IMR-90 (cell line): ENCODE data around the gene ARPIN. TPM values are rescaled to one million over a fixed set of nuclear protein-coding genes. Genes with fewer than 3 reads are reported as not detected.

Experiments used
- ATAC-seq: fragments of 200-7000 bp; cut with Tn5 transposase; 2 replicates; pipeline ENCODE4 v1.9.1; 2020; ENCODE audit warnings: low read depth, mild to moderate bottlenecking, moderate library complexity
- BruUV-seq: library from RNA; stranded (reverse); fragments of 400-500 nt; replicated peaks from 2 replicates; lab custom pipeline; 2021; lab: Mats Ljungman, UMichigan
- CTCF ChIA-PET: fragments of 300-600 bp; formaldehyde crosslinking; extraction: SDS; loops from one replicate; lab custom pipeline; 2021; ENCODE audit warnings: antibody characterized with exemption; lab: Yijun Ruan, JAX
- POLR2A ChIA-PET: fragments of 300-600 bp; sonication (Branson Sonifier 250); formaldehyde crosslinking; loops from one replicate; lab custom pipeline; 2022; ENCODE audit warnings: antibody characterized with exemption; ENCODE audit not compliant: unreplicated experiment; lab: Charles Lee
- DNase-seq: peaks from one replicate; pipeline ENCODE4 v3.0.0; 2013
- H2AFZ ChIP-seq: replicated peaks from 2 replicates; pipeline ENCODE3; 2013; ENCODE audit warnings: low read length, mild to moderate bottlenecking; ENCODE audit not compliant: poor library complexity
- H2AK5ac ChIP-seq: 2 replicates; pipeline ENCODE4 v1.6.1; 2013; ENCODE audit warnings: low read depth, low read length, inconsistent platforms
- H2AK9ac ChIP-seq: replicated peaks from 2 replicates; pipeline ENCODE3; 2013; ENCODE audit warnings: mild to moderate bottlenecking, low read depth, low read length, moderate library complexity; ENCODE audit not compliant: poor library complexity
- H2BK120ac ChIP-seq: 2 replicates; pipeline ENCODE4 v1.6.1; 2013; ENCODE audit warnings: low read depth, low read length, inconsistent platforms
- H2BK15ac ChIP-seq: 3 replicates; pipeline ENCODE4 v1.6.1; 2013; ENCODE audit warnings: low read depth, low read length, inconsistent platforms
- H2BK20ac ChIP-seq: 2 replicates; pipeline ENCODE4 v1.6.1; 2013; ENCODE audit warnings: low read depth, mild to moderate bottlenecking, inconsistent platforms, low read length, moderate library complexity
- H2BK5ac ChIP-seq: 2 replicates; pipeline ENCODE4 v1.6.1; 2013; ENCODE audit warnings: mild to moderate bottlenecking, low read depth, low read length, inconsistent platforms; ENCODE audit not compliant: poor library complexity, severe bottlenecking
- H3K14ac ChIP-seq: replicated peaks from 2 replicates; pipeline ENCODE4 v1.6.1; 2013; ENCODE audit warnings: low read depth, low read length, inconsistent platforms
- H3K18ac ChIP-seq: 2 replicates; pipeline ENCODE4 v1.6.1; 2013; ENCODE audit warnings: low read depth, low read length, control low read depth
- H3K23ac ChIP-seq: 2 replicates; pipeline ENCODE4 v1.6.1; 2013; ENCODE audit warnings: low read depth, low read length, inconsistent platforms
- H3K27ac ChIP-seq: 2 replicates; pipeline ENCODE4 v1.5.1; 2013; ENCODE audit warnings: mild to moderate bottlenecking, control low read depth, low read length; ENCODE audit not compliant: insufficient read depth
- H3K27me3 ChIP-seq: 2 replicates; pipeline ENCODE4 v1.6.1; 2013; ENCODE audit warnings: low read length; ENCODE audit not compliant: control insufficient read depth, insufficient read depth
- H3K36me3 ChIP-seq: 2 replicates; pipeline ENCODE4 v1.6.1; 2013; ENCODE audit warnings: low read length, mixed read lengths; ENCODE audit not compliant: control insufficient read depth, insufficient read depth
- H3K4ac ChIP-seq: 2 replicates; pipeline ENCODE4 v1.6.1; 2013; ENCODE audit warnings: low read depth, low read length, inconsistent platforms
- H3K4me1 ChIP-seq: 2 replicates; pipeline ENCODE4 v1.6.1; 2013; ENCODE audit warnings: low read length, mixed read lengths; ENCODE audit not compliant: control insufficient read depth, insufficient read depth
- H3K4me2 ChIP-seq: 2 replicates; pipeline ENCODE4 v1.6.1; 2013; ENCODE audit warnings: low read depth, mild to moderate bottlenecking, control low read depth, low read length, moderate library complexity
- H3K4me3 ChIP-seq: 2 replicates; pipeline ENCODE4 v1.5.1; 2013; ENCODE audit warnings: low read depth, mild to moderate bottlenecking, control low read depth, low read length, moderate library complexity; ENCODE audit not compliant: insufficient read depth
- H3K56ac ChIP-seq: 2 replicates; pipeline ENCODE4 v1.6.1; 2013; ENCODE audit warnings: low read length, inconsistent platforms; ENCODE audit not compliant: insufficient read depth; ENCODE audit errors: extremely low read depth
- H3K79me1 ChIP-seq, 2 experiments: 2 replicates each; pipeline ENCODE4 v1.6.1; 2013; ENCODE audit warnings: low read length in 2 of 2, inconsistent platforms in 1 of 2, low read depth in 1 of 2
- H3K9ac ChIP-seq: 2 replicates; pipeline ENCODE4 v1.6.1; 2013; ENCODE audit warnings: low read depth, low read length, control low read depth
- H3K9me1 ChIP-seq: 2 replicates; pipeline ENCODE4 v1.6.1; 2013; ENCODE audit warnings: low read length, inconsistent platforms; ENCODE audit not compliant: insufficient read depth
- H3K9me3 ChIP-seq: 2 replicates; pipeline ENCODE4 v1.6.1; 2013; ENCODE audit warnings: low read length; ENCODE audit not compliant: control insufficient read depth, insufficient read depth
- H4K20me1 ChIP-seq: 2 replicates; pipeline ENCODE4 v1.6.1; 2013; ENCODE audit warnings: low read length, inconsistent platforms; ENCODE audit not compliant: insufficient read depth
- H4K5ac ChIP-seq: 2 replicates; pipeline ENCODE4 v1.6.1; 2013; ENCODE audit warnings: mild to moderate bottlenecking, low read depth, low read length, control low read depth
- H4K8ac ChIP-seq, 2 experiments: 2 replicates each; pipeline ENCODE4 v1.6.1; 2013; ENCODE audit warnings: low read depth in 2 of 2, low read length in 2 of 2, control low read depth in 1 of 2, inconsistent platforms in 1 of 2
- H4K91ac ChIP-seq: 2 replicates; pipeline ENCODE4 v1.6.1; 2013; ENCODE audit warnings: low read depth, low read length, inconsistent platforms; ENCODE audit not compliant: insufficient read depth
- BHLHE40 ChIP-seq: fragments of 150-350 bp; IDR thresholded peaks from 2 replicates; pipeline ENCODE4 v1.6.1; 2016; ENCODE audit warnings: mild to moderate bottlenecking, low read depth, low read length
- CEBPB ChIP-seq: IDR thresholded peaks from 2 replicates; pipeline ENCODE4 v1.6.1; 2012; ENCODE audit warnings: low read depth, low read length, improper control_type of control experiment
- CHD1 ChIP-seq: IDR thresholded peaks from 2 replicates; pipeline ENCODE4 v1.6.1; 2012; ENCODE audit warnings: low read depth, low read length, improper control_type of control experiment
- FOS ChIP-seq: fragments of 150-350 bp; IDR thresholded peaks from 2 replicates; pipeline ENCODE4 v1.6.1; 2016; ENCODE audit warnings: low read depth, low read length
- MAFK ChIP-seq: IDR thresholded peaks from 2 replicates; pipeline ENCODE4 v1.6.1; 2012; ENCODE audit warnings: low read depth, low read length, improper control_type of control experiment
- MAZ ChIP-seq: IDR thresholded peaks from 2 replicates; pipeline ENCODE4 v1.6.1; 2012; ENCODE audit warnings: low read depth, mild to moderate bottlenecking, low read length, improper control_type of control experiment, moderate library complexity, borderline replicate concordance
- MXI1 ChIP-seq: IDR thresholded peaks from 2 replicates; pipeline ENCODE4 v1.6.1; 2012; ENCODE audit warnings: low read depth, mild to moderate bottlenecking, low read length, moderate library complexity, borderline replicate concordance
- NFE2L2 ChIP-seq: fragments of 150-350 bp; IDR thresholded peaks from 2 replicates; pipeline ENCODE4 v1.6.1; 2016; ENCODE audit warnings: low read depth, mild to moderate bottlenecking, low read length
- POLR2A ChIP-seq: IDR thresholded peaks from 2 replicates; pipeline ENCODE4 v1.6.1; 2012; ENCODE audit warnings: mild to moderate bottlenecking, low read depth, low read length
- RCOR1 ChIP-seq: IDR thresholded peaks from 2 replicates; pipeline ENCODE4 v1.6.1; 2012; ENCODE audit warnings: mild to moderate bottlenecking, low read length, improper control_type of control experiment; ENCODE audit not compliant: insufficient replicate concordance
- RFX5 ChIP-seq: IDR thresholded peaks from 2 replicates; pipeline ENCODE4 v1.8.0; 2012; ENCODE audit warnings: low read depth, mild to moderate bottlenecking, low read length, moderate library complexity
- SMC3 ChIP-seq: fragments of 150-350 bp; IDR thresholded peaks from 2 replicates; pipeline ENCODE4 v1.6.1; 2016; ENCODE audit warnings: low read depth, mild to moderate bottlenecking, antibody characterized with exemption, low read length, moderate library complexity
- whole genome bisulfite sequencing, 2 experiments: methylation state at CpG; one replicate each; pipeline versions ENCODE4 v1.1.5 to v1.1.7; 2013; ENCODE audit warnings: missing lambda C conversion rate in 2 of 2; ENCODE audit not compliant: insufficient read length in 1 of 2; ENCODE audit errors: extremely low coverage in 2 of 2; 5-methylcytosine and 5-hydroxymethylcytosine counted together
- dilution Hi-C: fragments of 300-500 bp; cut with HindIII; formaldehyde crosslinking; loops from one replicate; pipeline ENCODE4 v1.14.3; 2018; ENCODE audit warnings: low sequenced_read_pairs; ENCODE audit not compliant: unreplicated experiment
- in situ Hi-C: fragments of 300-500 bp; cut with MboI; formaldehyde crosslinking; loops from 3 replicates; pipeline ENCODE4 v1.14.3; 2019; ENCODE audit warnings: low sequenced_read_pairs, inconsistent platforms, mixed read lengths
- intact Hi-C: fragments of 100-400 bp; cut with micrococcal nuclease; formaldehyde crosslinking; loops from 2 replicates; pipeline ENCODE4 v1.10.0; 2022
- polyA plus RNA-seq, 3 experiments: library from polyadenylated mRNA; depleted of rRNA; stranded (reverse); fragments of >200 nt; gene quantifications; 2 replicates each; pipeline ENCODE4 v1.2.3, GENCODE V29; 2012; ENCODE audit warnings: low replicate concordance in 1 of 3
- total RNA-seq: library from RNA; depleted of rRNA; stranded (reverse); fragments of >200 nt; gene quantifications from 2 replicates; pipeline ENCODE4 v1.2.3, GENCODE V29; 2012
- TF ChIP-seq, protein P1 (sequence below): conservative IDR thresholded peaks from 2 replicates; pipeline ENCODE4 v1.5.1; 2012; ENCODE audit warnings: mild to moderate bottlenecking, low read depth, low read length, improper control_type of control experiment
- TF ChIP-seq, protein P2 (sequence below): fragments of 150-350 bp; IDR thresholded peaks from 2 replicates; pipeline ENCODE4 v1.6.1; 2016; ENCODE audit warnings: low read depth, mild to moderate bottlenecking, low read length, moderate library complexity, borderline replicate concordance
- TF ChIP-seq, protein P3 (sequence below): fragments of 150-350 bp; IDR thresholded peaks from 2 replicates; pipeline ENCODE4 v1.6.1; 2017; ENCODE audit warnings: mild to moderate bottlenecking, antibody characterized with exemption, low read length, low read depth

Gene ARPIN
- total and polyA plus RNA-seq, 2 of the 4 experiments (the other 2 are of a cell fraction): 3.9 to 8.8 TPM

DNA sequence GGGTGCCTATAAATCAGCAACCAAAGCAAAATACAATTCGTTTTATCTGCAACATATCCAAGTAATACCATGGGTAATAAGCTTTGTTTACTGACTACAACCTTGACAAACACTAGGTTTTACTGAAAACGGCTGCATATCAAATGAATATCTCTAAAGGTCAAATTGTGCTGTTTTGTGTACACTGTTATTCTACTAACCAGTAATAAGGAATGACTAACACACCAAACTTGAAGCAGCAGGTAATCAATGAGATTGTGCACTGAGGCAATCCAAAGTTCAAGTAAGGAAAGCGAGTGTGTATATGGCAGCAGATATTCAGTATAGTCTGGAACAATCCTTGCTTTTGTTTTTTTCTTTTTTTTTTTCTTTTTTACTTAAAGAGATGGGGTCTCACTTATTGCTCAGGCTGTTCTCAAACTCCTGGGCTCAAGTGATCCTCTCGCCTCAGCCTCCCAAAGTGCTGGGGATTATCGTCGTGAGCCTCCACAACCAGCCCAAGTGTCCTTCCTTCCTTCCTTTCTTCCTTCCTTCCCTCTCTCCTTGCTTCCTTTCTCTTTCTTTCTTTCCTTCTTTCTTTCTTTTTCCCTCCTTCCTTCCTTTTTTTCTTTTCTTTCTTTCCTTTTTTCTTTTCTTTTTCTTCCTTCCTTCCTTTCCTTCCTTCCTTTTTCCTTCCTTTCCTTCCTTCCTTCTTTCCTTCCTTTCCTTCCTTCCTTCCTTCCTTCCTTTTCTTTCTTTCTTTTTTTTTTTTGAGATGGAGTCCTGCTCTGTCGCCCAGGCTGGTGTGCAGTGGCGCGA, 53.9 kb downstream of the ARPIN start:
- no CpG with 5 or more reads among the region's 9 CpGs for WGBS, 2 experiments
- H2BK20ac ChIP-seq: no peak overlapping the region
- dilution Hi-C loops: loop anchor here (25.0 kb wide), 1 partner anchor 97 kb away; the partner anchor contains the start of gene MESP1
- H2AK5ac ChIP-seq: no peak overlapping the region
- H3K4ac ChIP-seq: no peak overlapping the region
- intact Hi-C loops: no loop called here
- no peaks in the 10 kb centered on the region for H3K27me3 ChIP-seq
- H4K20me1 ChIP-seq: no peaks in the 10 kb centered on the region
- H3K23ac ChIP-seq: no peak overlapping the region
- no peak overlapping the region for H3K27ac ChIP-seq
- H2BK120ac ChIP-seq: no peak overlapping the region
- no peaks in the 10 kb centered on the region for H3K9me3 ChIP-seq
- no peak overlapping the region for H2BK5ac ChIP-seq
- H3K9ac ChIP-seq: no peak overlapping the region
- no peak for TF ChIP-seq FOS
- TF ChIP-seq NFE2L2: no peak
- TF ChIP-seq POLR2A: no peak
- TF ChIP-seq SMC3: no peak
- no peak for TF ChIP-seq CHD1
- TF ChIP-seq MAFK: no peak
- no peak for TF ChIP-seq BHLHE40
- TF ChIP-seq MXI1: no peak
- TF ChIP-seq CEBPB: no peak
- TF ChIP-seq, protein P1, sequence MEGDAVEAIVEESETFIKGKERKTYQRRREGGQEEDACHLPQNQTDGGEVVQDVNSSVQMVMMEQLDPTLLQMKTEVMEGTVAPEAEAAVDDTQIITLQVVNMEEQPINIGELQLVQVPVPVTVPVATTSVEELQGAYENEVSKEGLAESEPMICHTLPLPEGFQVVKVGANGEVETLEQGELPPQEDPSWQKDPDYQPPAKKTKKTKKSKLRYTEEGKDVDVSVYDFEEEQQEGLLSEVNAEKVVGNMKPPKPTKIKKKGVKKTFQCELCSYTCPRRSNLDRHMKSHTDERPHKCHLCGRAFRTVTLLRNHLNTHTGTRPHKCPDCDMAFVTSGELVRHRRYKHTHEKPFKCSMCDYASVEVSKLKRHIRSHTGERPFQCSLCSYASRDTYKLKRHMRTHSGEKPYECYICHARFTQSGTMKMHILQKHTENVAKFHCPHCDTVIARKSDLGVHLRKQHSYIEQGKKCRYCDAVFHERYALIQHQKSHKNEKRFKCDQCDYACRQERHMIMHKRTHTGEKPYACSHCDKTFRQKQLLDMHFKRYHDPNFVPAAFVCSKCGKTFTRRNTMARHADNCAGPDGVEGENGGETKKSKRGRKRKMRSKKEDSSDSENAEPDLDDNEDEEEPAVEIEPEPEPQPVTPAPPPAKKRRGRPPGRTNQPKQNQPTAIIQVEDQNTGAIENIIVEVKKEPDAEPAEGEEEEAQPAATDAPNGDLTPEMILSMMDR: no peak
- TF ChIP-seq RFX5: no peak
- TF ChIP-seq MAZ: no peak
- TF ChIP-seq, protein P2, sequence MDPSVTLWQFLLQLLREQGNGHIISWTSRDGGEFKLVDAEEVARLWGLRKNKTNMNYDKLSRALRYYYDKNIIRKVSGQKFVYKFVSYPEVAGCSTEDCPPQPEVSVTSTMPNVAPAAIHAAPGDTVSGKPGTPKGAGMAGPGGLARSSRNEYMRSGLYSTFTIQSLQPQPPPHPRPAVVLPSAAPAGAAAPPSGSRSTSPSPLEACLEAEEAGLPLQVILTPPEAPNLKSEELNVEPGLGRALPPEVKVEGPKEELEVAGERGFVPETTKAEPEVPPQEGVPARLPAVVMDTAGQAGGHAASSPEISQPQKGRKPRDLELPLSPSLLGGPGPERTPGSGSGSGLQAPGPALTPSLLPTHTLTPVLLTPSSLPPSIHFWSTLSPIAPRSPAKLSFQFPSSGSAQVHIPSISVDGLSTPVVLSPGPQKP: no peak
- TF ChIP-seq, protein P3, sequence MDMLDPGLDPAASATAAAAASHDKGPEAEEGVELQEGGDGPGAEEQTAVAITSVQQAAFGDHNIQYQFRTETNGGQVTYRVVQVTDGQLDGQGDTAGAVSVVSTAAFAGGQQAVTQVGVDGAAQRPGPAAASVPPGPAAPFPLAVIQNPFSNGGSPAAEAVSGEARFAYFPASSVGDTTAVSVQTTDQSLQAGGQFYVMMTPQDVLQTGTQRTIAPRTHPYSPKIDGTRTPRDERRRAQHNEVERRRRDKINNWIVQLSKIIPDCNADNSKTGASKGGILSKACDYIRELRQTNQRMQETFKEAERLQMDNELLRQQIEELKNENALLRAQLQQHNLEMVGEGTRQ: no peak
- TF ChIP-seq RCOR1: no peak
- ChIA-PET POLR2A (no interaction called here), CTCF (no interaction called here)
- in situ Hi-C loops: no loop called here
- no peak overlapping the region for H4K5ac ChIP-seq
- peaks cover 0 to 11% of the 10 kb centered on the region in 2 experiments; a peak in 1 of 4 replicates for H3K79me1 ChIP-seq
- no peak overlapping the region for H3K4me2 ChIP-seq
- H3K4me1 ChIP-seq: no peaks in the 10 kb centered on the region
- BruUV-seq: no TSS peak
- no peak overlapping the region for H4K8ac ChIP-seq
- no peak overlapping the region for H3K18ac ChIP-seq
- H2AK9ac ChIP-seq: no peak overlapping the region
- DNase-seq: no peak
- peaks cover 8% of the 10 kb centered on the region for H3K36me3 ChIP-seq
- H3K14ac ChIP-seq: no peak overlapping the region
- H2AFZ ChIP-seq: no peak overlapping the region
- H2BK15ac ChIP-seq: no peak overlapping the region
- peaks cover 3% of the 10 kb centered on the region; the same call in 1 of the 2 replicates for H3K9me1 ChIP-seq
- no peak overlapping the region for H3K56ac ChIP-seq
- no peak for ATAC-seq
- H3K4me3 ChIP-seq: no peak overlapping the region
- no peak overlapping the region for H4K91ac ChIP-seq
